GM04504 (cell line): Measurements from ENCODE around the gene MUC22.

ENCODE experiments used
- DNase-seq: peaks from one replicate; pipeline ENCODE4 v3.0.0-alpha.2; 2012; ENCODE audit warnings: low read depth

Gene MUC22

GRCh38 chr6:31079656-31080261, 69.5 kb downstream of the MUC22 start:
- no peak for DNase-seq

GRCh38 chr6:31081872-31082271, 71.6 kb downstream of the MUC22 start:
- no peak for DNase-seq

DNA sequence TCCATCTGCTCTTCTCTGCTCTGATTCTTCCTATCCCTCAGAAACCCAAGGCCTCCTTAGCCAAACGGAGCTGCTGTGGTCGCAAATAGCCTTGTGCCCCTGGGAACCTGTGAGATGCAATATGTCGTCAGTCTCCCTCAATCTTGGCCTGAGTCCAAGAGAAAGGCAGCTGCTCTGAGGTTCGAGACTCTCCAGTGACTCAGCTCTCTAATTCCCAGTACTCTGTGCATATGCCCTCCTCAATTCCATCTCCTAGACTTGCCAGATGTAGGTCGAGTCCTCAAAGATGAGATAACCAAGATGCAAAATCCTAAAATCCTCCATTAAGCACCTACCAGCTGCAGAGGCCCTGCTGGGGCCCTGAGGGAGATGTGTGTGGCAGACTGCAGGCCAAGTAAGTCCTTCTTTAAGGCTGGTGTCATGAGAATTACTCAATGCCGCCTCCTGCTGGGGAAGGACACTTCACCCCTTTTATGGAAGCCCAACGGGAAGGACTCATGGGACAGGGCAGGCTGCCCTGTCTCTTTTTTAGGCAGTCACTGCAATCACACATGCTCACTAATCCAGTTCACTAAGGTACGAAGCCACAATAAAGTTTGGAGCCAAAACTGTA, 73.6 kb downstream of the MUC22 start:
- DNase-seq, result no peak
